Measurements from ENCODE around the gene LENG8. TPM values are rescaled to one million over a fixed set of nuclear protein-coding genes. Genes with fewer than 3 reads are reported as not detected.

The LENG8 gene
- total RNA-seq, 2 experiments from 2014 or later, result 610 to 639 TPM

- Mint-ChIP-seq H3K27me3 (no peaks in the 10 kb centered on the region), H3K4me1 (ENCODE audit: low read depth) (peaks cover 38% of the 10 kb centered on the region), H3K4me3 (no peak overlapping the region), H3K27ac (no peak overlapping the region), H3K36me3 (ENCODE audit: low read depth) (no peaks in the 10 kb centered on the region), H3K9me3 (no peaks in the 10 kb centered on the region)
- no peaks in the 10 kb centered on the region for H3K27me3 ChIP-seq (ENCODE audit: control insufficient read depth in 1 of 2, insufficient read depth in 2 of 2, low read length in 2 of 2)
- H3K27ac ChIP-seq (ENCODE audit: low read depth in 1 of 2, low read length in 2 of 2), result no peak overlapping the region
- DNase-seq (peak in 1 of 14 experiments; percentile 28), ATAC-seq (ENCODE audit: poor library complexity) (no peak)
- H3K9me3 ChIP-seq (ENCODE audit: control insufficient read depth in 1 of 2, insufficient read depth in 1 of 2, low read length in 2 of 2), result no peaks in the 10 kb centered on the region
- H3K4me3 ChIP-seq (ENCODE audit: low read length), result no peak overlapping the region
- ChIA-PET CTCF (no interaction called here), POLR2A (interaction anchor here (1.1 kb wide), 1 partner anchor 13 kb away, joined by 5 read pairs; the partner anchor contains the start of gene LENG8)
- H3K4me1 ChIP-seq (ENCODE audit: insufficient read depth, low read length), result peaks cover 14% of the 10 kb centered on the region
- TF ChIP-seq, protein P1, sequence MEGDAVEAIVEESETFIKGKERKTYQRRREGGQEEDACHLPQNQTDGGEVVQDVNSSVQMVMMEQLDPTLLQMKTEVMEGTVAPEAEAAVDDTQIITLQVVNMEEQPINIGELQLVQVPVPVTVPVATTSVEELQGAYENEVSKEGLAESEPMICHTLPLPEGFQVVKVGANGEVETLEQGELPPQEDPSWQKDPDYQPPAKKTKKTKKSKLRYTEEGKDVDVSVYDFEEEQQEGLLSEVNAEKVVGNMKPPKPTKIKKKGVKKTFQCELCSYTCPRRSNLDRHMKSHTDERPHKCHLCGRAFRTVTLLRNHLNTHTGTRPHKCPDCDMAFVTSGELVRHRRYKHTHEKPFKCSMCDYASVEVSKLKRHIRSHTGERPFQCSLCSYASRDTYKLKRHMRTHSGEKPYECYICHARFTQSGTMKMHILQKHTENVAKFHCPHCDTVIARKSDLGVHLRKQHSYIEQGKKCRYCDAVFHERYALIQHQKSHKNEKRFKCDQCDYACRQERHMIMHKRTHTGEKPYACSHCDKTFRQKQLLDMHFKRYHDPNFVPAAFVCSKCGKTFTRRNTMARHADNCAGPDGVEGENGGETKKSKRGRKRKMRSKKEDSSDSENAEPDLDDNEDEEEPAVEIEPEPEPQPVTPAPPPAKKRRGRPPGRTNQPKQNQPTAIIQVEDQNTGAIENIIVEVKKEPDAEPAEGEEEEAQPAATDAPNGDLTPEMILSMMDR (IDR thresholded peaks at IDR 0.05), result no peak
- intact Hi-C loops (cut with DNase I, micrococcal nuclease), result no loop called here
- peaks cover 8% of the 10 kb centered on the region for H3K36me3 ChIP-seq (ENCODE audit: insufficient read depth, low read length)
These were observed 13.4 kb upstream of the LENG8 start for GRCh38 chr19:54435551-54436016.

DNA sequence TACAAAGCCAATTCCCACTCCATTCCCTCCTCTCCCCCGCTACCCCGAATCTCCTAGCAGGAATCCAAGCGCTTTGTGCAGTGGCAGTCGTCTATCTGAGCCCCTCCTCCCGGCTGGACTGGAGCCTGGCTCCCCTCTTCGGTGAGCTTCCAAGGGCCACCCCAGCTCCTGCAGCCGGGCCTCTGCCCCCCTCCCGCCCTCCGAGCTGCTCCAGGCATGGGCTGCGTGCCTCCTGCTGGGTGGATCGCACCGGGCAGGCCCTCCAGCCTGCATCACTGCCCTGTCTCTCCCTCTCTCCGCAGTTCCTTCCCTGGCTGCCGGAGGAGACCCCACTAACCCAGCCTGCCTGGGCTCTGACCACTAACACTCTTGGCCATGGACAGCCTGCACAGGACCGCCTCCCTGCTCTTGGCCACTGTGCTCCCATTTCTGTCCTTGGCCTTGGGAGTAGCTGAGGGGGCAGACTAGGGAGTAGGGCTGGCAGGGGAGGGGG, 12.9 kb upstream of the LENG8 start:
- POLR2A ChIA-PET, result interaction anchor here (1.1 kb wide), 1 partner anchor 13 kb away, joined by 5 read pairs; the partner anchor contains the start of gene LENG8

GRCh38 chr19:54436628-54437252, 12.3 kb upstream of the LENG8 start:
- no peak overlapping the region for H3K27ac ChIP-seq (ENCODE audit: low read depth in 1 of 2, low read length in 2 of 2)
- Mint-ChIP-seq H3K4me3 (no peak overlapping the region), H3K36me3 (ENCODE audit: low read depth) (peaks cover 5% of the 10 kb centered on the region), H3K9me3 (no peaks in the 10 kb centered on the region), H3K27me3 (no peaks in the 10 kb centered on the region), H3K27ac (no peak overlapping the region), H3K4me1 (ENCODE audit: low read depth) (peaks cover 31% of the 10 kb centered on the region)
- DNase-seq, result no peak
- ChIA-PET POLR2A (interaction anchor here (1.1 kb wide), 1 partner anchor 12 kb away, joined by 5 read pairs; the partner anchor contains the start of gene LENG8), CTCF (no interaction called here)
- peaks cover 8% of the 10 kb centered on the region for H3K36me3 ChIP-seq (ENCODE audit: insufficient read depth, low read length)
- TF ChIP-seq, protein P1 (IDR thresholded peaks at IDR 0.05), result no peak
- H3K9me3 ChIP-seq (ENCODE audit: control insufficient read depth in 1 of 2, insufficient read depth in 1 of 2, low read length in 2 of 2), result no peaks in the 10 kb centered on the region
- ATAC-seq (ENCODE audit: poor library complexity), result no peak
- intact Hi-C loops (cut with DNase I, micrococcal nuclease), result no loop called here
- no peak overlapping the region for H3K4me3 ChIP-seq (ENCODE audit: low read length)
- peaks cover 8% of the 10 kb centered on the region for H3K4me1 ChIP-seq (ENCODE audit: insufficient read depth, low read length)
- no peaks in the 10 kb centered on the region for H3K27me3 ChIP-seq (ENCODE audit: control insufficient read depth in 1 of 2, insufficient read depth in 2 of 2, low read length in 2 of 2)

More for the DNA sequence above, 12.9 kb upstream of the LENG8 start:
- H3K4me3 ChIP-seq (ENCODE audit: low read length), result no peak overlapping the region
- intact Hi-C loops (cut with DNase I, micrococcal nuclease), result no loop called here
- H3K4me3 Mint-ChIP-seq, result no peak overlapping the region
- CTCF ChIA-PET, result no interaction called here
- peaks cover 9% of the 10 kb centered on the region for H3K4me1 ChIP-seq (ENCODE audit: insufficient read depth, low read length)
- TF ChIP-seq, protein P1 (IDR thresholded peaks at IDR 0.05), result no peak
- no peak overlapping the region for H3K27ac Mint-ChIP-seq
- ATAC-seq (ENCODE audit: poor library complexity) (no peak), DNase-seq (peak in 1 of 14 experiments; percentile 12)
- peaks cover 2% of the 10 kb centered on the region for H3K36me3 Mint-ChIP-seq (ENCODE audit: low read depth)
- H3K9me3 ChIP-seq (ENCODE audit: control insufficient read depth in 1 of 2, insufficient read depth in 1 of 2, low read length in 2 of 2), result no peaks in the 10 kb centered on the region
- H3K36me3 ChIP-seq (ENCODE audit: insufficient read depth, low read length), result peaks cover 8% of the 10 kb centered on the region
- H3K9me3 Mint-ChIP-seq, result no peaks in the 10 kb centered on the region
- no peak overlapping the region for H3K27ac ChIP-seq (ENCODE audit: low read depth in 1 of 2, low read length in 2 of 2)
- no peaks in the 10 kb centered on the region for H3K27me3 ChIP-seq (ENCODE audit: control insufficient read depth in 1 of 2, insufficient read depth in 2 of 2, low read length in 2 of 2)
- H3K4me1 Mint-ChIP-seq (ENCODE audit: low read depth), result peaks cover 36% of the 10 kb centered on the region
- H3K27me3 Mint-ChIP-seq, result no peaks in the 10 kb centered on the region

Data from CD4-positive, alpha-beta T cell (primary cell).